ENCODE data around the gene RNF220.

RNF220 gene

GRCh38 chr1:44606701-44607281, 201.7 kb downstream of the RNF220 start:
- DNase-seq: no peak

DNA sequence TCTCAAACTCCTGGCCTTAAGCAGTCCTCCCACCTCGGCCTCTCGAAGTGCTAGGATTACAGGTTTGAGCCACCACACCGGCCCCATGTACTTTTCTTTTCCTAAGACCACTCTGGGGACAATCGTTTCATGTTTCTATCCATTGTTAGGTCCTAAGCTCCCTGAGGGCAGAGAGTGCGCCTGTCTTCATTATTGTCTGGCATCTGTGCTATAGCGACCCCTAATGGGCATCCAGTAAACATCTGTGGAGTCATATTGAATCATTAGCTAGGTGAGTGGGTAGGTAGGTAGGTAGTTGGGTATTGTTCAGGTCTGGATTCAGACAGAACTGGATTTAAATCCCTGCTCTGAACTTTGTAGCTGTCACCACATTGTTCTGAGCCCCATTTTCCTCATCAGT, 203.1 kb downstream of the RNF220 start:
- no peak for DNase-seq

- peak in 26 of 51 donors; percentile 6 to 54 (median 25) for DNase-seq
These were observed 204.3 kb downstream of the RNF220 start for GRCh38 chr1:44609412-44609767.

DNA sequence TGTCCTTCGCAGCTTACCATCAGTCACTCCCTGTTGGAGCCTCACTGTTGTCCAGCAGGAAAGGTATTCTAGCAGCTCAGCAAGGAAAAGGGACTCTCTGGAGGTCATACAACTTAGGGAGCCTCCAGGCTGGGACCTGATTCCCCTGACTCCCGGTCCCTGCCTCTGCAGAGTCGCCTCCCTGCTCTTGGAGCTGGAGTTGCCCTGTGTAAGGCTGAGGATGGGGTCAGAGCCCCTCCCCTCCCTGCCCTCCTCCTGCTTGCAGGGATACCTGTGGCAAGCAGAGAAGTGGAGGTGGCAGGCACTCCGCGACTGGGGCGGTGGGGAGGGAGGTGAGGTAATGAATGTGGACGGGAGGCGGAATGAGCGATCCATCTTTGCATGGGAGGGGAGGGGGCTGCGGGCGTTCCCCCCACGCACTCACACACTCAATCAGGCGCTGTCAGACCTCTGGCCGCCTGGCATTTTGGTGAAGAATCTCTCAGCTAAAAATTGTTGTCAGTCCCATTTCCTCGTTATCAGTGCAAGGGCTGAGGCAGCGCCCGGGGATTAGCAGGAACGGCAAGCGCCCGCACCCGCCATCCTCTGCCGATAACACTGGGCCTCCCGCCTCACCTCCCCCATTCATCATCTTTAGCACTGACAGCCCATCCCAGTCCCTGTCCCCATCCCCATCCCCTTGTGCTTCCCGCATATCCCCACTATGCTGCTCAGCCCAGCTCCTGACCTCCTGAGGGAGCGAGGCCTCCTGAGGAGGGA, 204.9 kb downstream of the RNF220 start:
- DNase-seq: no peak

- no peak for DNase-seq
These were observed 205.6 kb downstream of the RNF220 start for GRCh38 chr1:44610527-44611148.

DNA sequence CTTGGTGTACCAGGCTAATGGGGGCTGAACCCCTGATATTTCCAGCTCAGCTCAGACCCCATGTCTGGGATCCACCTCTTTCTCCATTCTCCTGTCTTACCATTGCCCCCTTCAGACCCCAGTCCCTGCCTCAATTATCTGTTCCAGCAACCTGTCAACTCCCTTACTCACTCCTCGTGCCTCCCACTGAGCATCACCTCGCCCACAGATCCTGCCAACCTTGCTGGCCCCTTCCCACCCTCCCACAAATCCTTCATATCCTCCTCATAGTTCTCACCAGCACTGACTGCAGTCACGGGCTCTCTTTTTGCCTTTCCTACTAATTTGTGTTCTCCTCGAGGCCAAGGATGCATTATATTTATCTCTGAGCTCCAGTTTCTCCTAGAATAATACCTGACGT, 206.4 kb downstream of the RNF220 start:
- no peak for DNase-seq

DNA sequence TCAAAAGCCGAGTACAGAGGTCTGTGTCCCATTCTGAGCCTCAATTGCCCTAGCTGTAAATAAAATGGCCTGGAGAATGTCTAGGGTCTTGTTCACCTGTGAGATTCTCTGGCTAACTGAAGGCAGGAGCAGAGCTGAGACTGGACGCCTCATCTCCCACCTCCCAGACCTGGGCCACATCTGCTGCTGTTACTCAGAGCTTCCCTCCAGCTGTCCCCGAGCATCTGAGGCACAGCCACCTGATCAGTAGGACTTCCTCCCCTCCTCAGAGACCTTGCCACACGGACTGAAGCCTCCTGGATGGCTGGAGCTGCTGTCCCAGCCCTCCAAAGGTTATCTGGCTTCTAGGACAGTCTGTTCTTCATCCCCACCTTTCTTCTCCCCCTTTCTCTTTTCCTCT, 206.8 kb downstream of the RNF220 start:
- no peak for DNase-seq

- no peak for DNase-seq
These were observed 208.9 kb downstream of the RNF220 start for GRCh38 chr1:44613941-44614340.

- DNase-seq: no peak
These were observed 211.4 kb downstream of the RNF220 start for GRCh38 chr1:44616284-44616990.

- peak in 2 of 51 donors; percentile 11 for DNase-seq
These were observed 212.1 kb downstream of the RNF220 start for GRCh38 chr1:44616991-44617702.

DNA sequence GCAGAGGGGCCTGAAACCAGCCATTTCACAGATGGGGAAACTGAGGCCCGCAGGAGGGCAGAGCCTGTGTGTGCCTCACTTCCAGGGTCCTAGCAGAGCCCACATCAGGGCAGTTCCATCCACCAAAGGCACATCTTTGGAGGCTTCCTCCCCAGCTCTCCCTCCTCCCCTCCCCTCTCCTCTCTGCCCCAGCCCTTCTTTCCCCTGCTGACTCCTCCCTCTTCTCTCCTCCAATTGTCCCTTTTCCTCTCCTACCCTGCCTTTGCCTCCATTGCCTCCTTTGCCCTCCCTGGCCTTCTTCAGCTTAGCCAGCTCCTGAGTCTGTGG, 212.6 kb downstream of the RNF220 start:
- no peak for DNase-seq

GRCh38 chr1:44619261-44619900, 214.3 kb downstream of the RNF220 start:
- peak in 2 of 51 donors; percentile 13 to 23 for DNase-seq

DNA sequence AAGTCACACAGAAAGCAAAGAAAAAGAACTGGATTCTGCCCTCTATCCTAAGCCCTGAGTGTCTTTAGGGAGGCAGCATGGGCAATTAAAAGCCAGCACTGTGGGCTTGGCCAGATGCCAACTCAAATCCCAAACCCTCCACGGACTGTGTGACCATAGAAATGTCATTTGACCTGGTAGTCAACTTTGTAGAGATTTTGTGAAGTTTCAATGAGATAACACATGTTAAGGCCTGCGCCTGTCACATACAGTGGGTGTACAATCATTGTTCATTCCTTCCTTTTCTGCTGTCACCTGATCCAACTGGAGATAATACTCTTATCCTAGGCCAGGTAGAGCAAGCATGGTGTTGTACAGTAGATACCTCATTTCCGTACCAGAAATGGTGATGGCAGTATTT, 215.0 kb downstream of the RNF220 start:
- no peak for DNase-seq

- peak in 1 of 51 donors; percentile 29 for DNase-seq
These were observed 216.8 kb downstream of the RNF220 start for GRCh38 chr1:44621841-44622286.

DNA sequence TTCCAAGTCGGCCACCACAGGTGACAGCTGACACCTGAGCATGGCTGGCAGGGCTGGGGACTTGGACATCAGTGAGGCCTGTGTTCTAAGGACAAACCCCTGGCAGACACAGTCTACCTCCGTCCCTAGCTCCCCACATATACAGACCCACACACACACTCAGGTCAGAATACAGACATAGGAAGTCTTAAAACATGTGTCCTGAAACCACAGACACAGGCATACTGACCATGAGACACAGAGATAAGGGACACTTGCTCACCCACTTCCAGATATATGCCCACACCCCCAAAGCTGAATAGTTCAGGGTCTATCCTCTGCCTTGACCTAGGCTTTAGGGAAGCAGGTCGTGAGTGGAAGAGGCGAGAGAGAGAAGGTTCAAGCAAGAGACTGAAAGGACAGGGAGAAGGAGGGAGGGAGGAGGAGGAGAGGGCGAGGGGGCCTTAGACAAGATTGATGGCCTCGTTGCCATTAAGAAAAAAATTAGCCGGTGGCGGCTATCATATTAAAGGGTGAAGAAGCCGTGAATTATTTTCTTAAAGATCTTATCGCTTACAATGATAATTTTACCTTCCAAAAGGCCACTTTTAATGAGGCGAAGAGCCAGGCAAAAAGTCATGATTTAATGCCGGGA, 219.3 kb downstream of the RNF220 start:
- DNase-seq: no peak

- DNase-seq: no peak
These were observed 220.3 kb downstream of the RNF220 start for GRCh38 chr1:44625348-44625747.

DNA sequence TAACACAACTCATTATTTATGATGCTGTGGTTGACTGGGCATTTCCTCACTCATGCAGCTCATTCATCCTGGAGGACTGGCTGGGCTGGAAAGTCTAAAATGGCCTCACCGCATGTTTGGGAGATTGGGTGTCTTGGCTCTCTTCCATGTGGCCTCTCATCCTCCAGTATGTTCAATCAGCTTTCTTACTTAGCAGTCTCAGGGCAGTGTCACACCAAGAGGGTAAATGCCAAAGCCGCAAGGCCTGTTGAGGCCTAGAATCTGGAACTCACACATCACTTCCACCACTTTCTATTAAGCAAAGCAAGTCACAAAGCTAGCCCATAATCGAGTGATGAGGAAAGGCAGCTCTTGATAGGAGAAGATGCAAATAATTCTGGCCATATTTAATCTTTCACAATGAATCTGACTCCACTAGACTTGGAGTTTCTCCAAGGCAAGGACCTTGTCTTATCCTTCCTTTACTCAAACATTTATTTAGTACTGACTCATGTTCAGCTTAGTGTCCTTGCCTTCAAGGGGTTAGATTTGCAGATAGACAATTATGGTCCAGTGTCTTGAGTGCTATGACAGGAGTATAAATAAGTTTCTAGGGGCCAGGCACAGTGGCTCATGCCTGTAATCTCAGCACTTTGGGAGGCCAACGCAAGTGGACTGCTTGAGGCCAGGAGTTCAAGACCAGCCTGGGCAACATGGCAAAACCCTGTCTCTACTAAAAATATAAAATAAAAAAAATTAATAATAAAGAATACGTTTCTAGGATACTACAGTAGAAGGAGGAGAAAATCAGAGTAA, 224.1 kb downstream of the RNF220 start:
- DNase-seq: no peak

- no peak for DNase-seq
These were observed 225.1 kb downstream of the RNF220 start for GRCh38 chr1:44630116-44630515.

DNA sequence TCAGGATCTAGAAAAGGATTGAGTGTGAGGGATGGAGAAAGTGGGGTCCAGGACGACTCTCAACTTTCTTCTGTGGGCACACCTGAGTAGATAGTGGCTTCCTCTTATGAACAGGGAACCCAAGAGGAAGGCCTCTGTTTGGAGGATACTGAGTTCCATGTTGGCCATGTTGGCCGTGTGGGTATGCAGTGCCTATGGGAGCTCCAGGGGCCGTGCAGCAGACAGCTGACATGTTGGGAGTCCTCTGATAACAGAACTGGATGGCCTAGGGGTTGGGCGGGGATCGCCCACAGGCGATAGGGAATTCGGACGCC, 226.2 kb downstream of the RNF220 start:
- peak in 1 of 51 donors; percentile 62 for DNase-seq
